ENCODE measurements around the gene MUC5B. TPM values are rescaled to one million over a fixed set of nuclear protein-coding genes. Genes with fewer than 3 reads are reported as not detected.
"Not testable (repeated sequence)": the region's sequence is repeated elsewhere in the genome, so short reads cannot be mapped to it uniquely, and the experiment has no call there.

MUC5B gene
- total and polyA plus RNA-seq, 2 of the 13 experiments (the other 11 are each of a cell fraction or from before 2014, with no cell fraction given), result 0.01 TPM; not detected in 1

DNA sequence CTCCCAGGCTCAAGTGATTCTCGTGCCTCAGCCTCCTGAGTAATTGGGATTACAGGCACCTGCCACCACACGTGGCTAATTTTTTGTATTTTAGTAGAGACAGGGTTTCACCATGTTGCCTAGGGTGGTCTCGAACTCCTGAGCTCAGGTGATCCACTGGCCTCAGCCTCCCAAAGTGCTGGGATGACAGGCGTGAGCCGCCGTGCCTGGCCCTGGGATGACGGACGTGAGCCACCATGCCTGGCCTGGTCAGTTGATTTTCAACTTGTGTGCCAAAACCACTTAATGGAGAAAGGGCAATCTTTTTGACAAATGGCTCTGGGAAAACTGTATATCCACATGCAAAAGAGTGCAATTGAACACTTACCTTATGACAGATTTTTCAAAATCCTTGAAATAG, 7.0 kb upstream of the MUC5B start:
- H3K27ac ChIP-seq (ENCODE audit: extremely low read length, insufficient read depth, low read length); H2AFZ ChIP-seq (ENCODE audit: low read length); H3K4me2 ChIP-seq (ENCODE audit: low read depth, low read length); FAIRE-seq; CTCF ChIA-PET (ENCODE audit: low intra/inter-chr PET ratio, low total read pairs); BruUV-seq (replicated peaks); H4K20me1 ChIP-seq (ENCODE audit: insufficient read depth, low read length); POLR2A ChIA-PET; H3K79me2 ChIP-seq (ENCODE audit: insufficient read depth, low read length); intact Hi-C loops (cut with micrococcal nuclease; ENCODE audit: unreplicated experiment); H3K4me3 ChIP-seq (replicated peaks in 1 of 3; ENCODE audit: insufficient read depth in 1 of 3, low read depth in 2 of 3, low read length in 3 of 3); H3K9ac ChIP-seq (ENCODE audit: insufficient read depth, low read depth, low read length); H3K36me3 ChIP-seq (replicated peaks in 1 of 2; ENCODE audit: control insufficient read depth in 1 of 2, insufficient read depth in 2 of 2, low read length in 2 of 2); ATAC-seq; in situ Hi-C loops (cut with HindIII; ENCODE audit: extremely low pct_ligation_motif_present, low pct_unique_long_range_greater_than_20kb); DNase-seq (ENCODE audit: low spot score): not testable (repeated sequence)
- Histone ChIP-seq H3K4me1 (ENCODE audit: insufficient read depth, low read length) (peaks cover 18% of the 10 kb centered on the region), H3K9me3 (ENCODE audit: low read length) (peaks cover 13% of the 10 kb centered on the region), H3K27me3 (ENCODE audit: control insufficient read depth in 1 of 2, insufficient read depth in 2 of 2, low read length in 2 of 2) (peaks cover 9 to 48% of the 10 kb centered on the region in 2 experiments)
- WGBS (ENCODE audit: low lambda C conversion rate), result 27% methylated on average over 5 of the region's 8 CpGs

GRCh38 chr11:1217151-1217550, 5.7 kb upstream of the MUC5B start:
- H3K36me3 ChIP-seq (replicated peaks in 1 of 2; ENCODE audit: control insufficient read depth in 1 of 2, insufficient read depth in 2 of 2, low read length in 2 of 2), result no peaks in the 10 kb centered on the region
- no peak for ATAC-seq
- peaks cover 12% of the 10 kb centered on the region; the same call in 1 of the 2 replicates for H4K20me1 ChIP-seq (ENCODE audit: insufficient read depth, low read length)
- FAIRE-seq, result no peak
- CTCF ChIA-PET (ENCODE audit: low intra/inter-chr PET ratio, low total read pairs), result no interaction called here
- H2AFZ ChIP-seq (ENCODE audit: low read length), result no peak overlapping the region
- H3K9ac ChIP-seq (ENCODE audit: insufficient read depth, low read depth, low read length), result no peak overlapping the region
- H3K4me3 ChIP-seq (replicated peaks in 1 of 3; ENCODE audit: insufficient read depth in 1 of 3, low read depth in 2 of 3, low read length in 3 of 3), result no peak overlapping the region
- WGBS (ENCODE audit: low lambda C conversion rate), result 46% methylated on average over 16 of the region's 17 CpGs
- no peak for DNase-seq (ENCODE audit: low spot score)
- no TSS peak for BruUV-seq (replicated peaks)
- H3K27me3 ChIP-seq (ENCODE audit: control insufficient read depth in 1 of 2, insufficient read depth in 2 of 2, low read length in 2 of 2), result peaks cover 14 to 60% of the 10 kb centered on the region in 2 experiments
- intact Hi-C loops (cut with micrococcal nuclease; ENCODE audit: unreplicated experiment), result no loop called here
- H3K27ac ChIP-seq (ENCODE audit: extremely low read length, insufficient read depth, low read length), result no peak overlapping the region
- in situ Hi-C loops (cut with HindIII; ENCODE audit: extremely low pct_ligation_motif_present, low pct_unique_long_range_greater_than_20kb), result no loop called here
- no peaks in the 10 kb centered on the region for H3K79me2 ChIP-seq (ENCODE audit: insufficient read depth, low read length)
- peaks cover 24% of the 10 kb centered on the region for H3K4me1 ChIP-seq (ENCODE audit: insufficient read depth, low read length)
- no peak overlapping the region for H3K4me2 ChIP-seq (ENCODE audit: low read depth, low read length)
- POLR2A ChIA-PET, result no interaction called here
- TF ChIP-seq FOXK2 (IDR thresholded peaks at IDR 0.05), result no peak
- no peak for TF ChIP-seq TMF1 (CRISPR knock-in tag; IDR thresholded peaks at IDR 0.05; ENCODE audit: low read depth)
- TF ChIP-seq TRAFD1 (CRISPR knock-in tag; IDR thresholded peaks at IDR 0.05; ENCODE audit: borderline replicate concordance), result no peak
- TF ChIP-seq E2F5 (CRISPR knock-in tag; conservative IDR thresholded peaks at IDR 0.05), result no peak
- H3K9me3 ChIP-seq (ENCODE audit: low read length), result no peaks in the 10 kb centered on the region

All from HepG2 (cell line).